Adrenal gland (tissue), 5 donors: ENCODE results near the gene KNTC1.

Experiments
- CTCF ChIP-seq, 6 experiments: fragments of 450-650 bp in 4 of 6; fragments of 200-600 bp in 2 of 6; sonication (generic) in 1 of 6; IDR thresholded peaks; 1 replicate in 5 of 6; 2 replicates in 1 of 6; pipeline versions ENCODE4 v1.5.1 to v1.8.0; 2016 to 2021; ENCODE audit warnings: antibody characterized with exemption in 6 of 6, mild to moderate bottlenecking in 2 of 6, moderate library complexity in 1 of 6
- POLR2A ChIP-seq, 2 donors: fragments of 450-650 bp; IDR thresholded peaks; one replicate each; pipeline ENCODE4 v1.6.1; 2017; ENCODE audit warnings: antibody characterized with exemption in 2 of 2, mild to moderate bottlenecking in 2 of 2, moderate library complexity in 1 of 2
- donor health status: DM: no; HTN: no; CAD: no.

GRCh38 chr12:122523846-122524718, 3.0 kb upstream of the KNTC1 start:
- TF ChIP-seq CTCF (IDR thresholded peaks at IDR 0.05) (no peak), POLR2A (IDR thresholded peaks at IDR 0.05) (no peak)
